ENCODE measurements around the gene ATXN1.

The ATXN1 gene

GRCh38 chr6:16670617-16671051 lies 90.6 kb downstream of the ATXN1 start:
- no peak for DNase-seq

GRCh38 chr6:16670183-16670582 lies 91.1 kb downstream of the ATXN1 start:
- DNase-seq, result no peak

DNA sequence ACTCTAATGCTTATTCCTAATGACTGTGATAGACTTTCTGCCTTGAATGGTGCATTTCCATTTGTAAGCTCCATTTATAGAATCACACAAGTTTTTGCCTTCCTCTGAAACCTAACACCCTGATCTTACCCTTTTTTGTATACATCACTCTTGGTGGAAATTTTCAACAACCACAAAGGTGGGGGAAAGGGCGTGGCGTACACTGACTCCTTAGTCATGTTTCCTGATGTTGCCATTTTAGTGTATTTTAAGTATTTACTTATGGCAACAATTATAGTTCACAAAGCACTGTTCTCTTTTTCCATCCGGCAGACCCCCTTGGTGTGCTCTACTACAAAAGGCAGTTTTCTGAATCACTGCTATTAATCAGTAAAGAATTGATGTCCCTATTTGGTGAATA lies 92.0 kb downstream of the ATXN1 start:
- DNase-seq, result no peak

GRCh38 chr6:16667509-16667908 lies 93.8 kb downstream of the ATXN1 start:
- no peak for DNase-seq

DNA sequence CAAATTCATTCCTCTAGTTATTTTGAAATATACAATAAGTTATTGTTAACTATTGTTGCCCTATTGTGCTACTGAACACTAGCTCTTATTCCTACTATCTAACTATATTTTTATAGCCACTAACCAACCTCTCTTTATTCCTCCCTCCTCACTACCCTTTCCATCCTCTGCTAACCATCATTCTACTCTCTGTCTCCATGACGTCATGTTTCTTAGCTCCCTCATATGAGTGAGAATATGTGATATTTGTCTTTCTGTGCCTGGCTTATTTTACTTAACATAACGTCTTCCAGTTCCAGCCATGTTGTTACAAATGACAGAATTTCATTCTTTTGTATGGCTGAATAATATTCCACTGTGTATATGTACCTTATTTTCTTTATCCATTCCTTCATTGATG lies 95.3 kb downstream of the ATXN1 start:
- no peak for DNase-seq

GRCh38 chr6:16665182-16665581 lies 96.1 kb downstream of the ATXN1 start:
- DNase-seq, result no peak

GRCh38 chr6:16663901-16664300 lies 97.4 kb downstream of the ATXN1 start:
- no peak for DNase-seq

GRCh38 chr6:16660157-16660497 lies 101.1 kb downstream of the ATXN1 start:
- no peak for DNase-seq

- no peak for DNase-seq
Observed at GRCh38 chr6:16659466-16660156, 101.6 kb downstream of the ATXN1 start.

GRCh38 chr6:16658348-16659034 lies 102.8 kb downstream of the ATXN1 start:
- no peak for DNase-seq

DNA sequence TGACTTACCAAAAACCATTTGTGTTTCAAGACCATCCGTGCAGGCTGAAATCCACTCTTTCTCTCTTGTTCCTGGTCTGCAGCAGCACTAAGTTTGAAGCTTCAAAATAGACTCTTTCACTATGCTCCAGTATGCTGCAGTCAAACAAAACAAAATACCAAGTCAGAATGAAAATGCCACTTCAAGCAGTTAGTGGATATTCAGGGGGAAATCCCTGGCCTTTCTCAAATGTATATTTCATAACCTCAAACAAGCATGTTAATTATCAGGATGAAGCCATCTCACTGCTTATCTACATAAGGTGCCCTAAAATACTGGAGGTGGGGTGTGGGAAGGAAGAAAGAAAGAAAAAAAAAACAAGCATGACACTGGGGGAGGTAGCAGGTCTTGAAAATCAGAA lies 103.5 kb downstream of the ATXN1 start:
- no peak for DNase-seq

DNA sequence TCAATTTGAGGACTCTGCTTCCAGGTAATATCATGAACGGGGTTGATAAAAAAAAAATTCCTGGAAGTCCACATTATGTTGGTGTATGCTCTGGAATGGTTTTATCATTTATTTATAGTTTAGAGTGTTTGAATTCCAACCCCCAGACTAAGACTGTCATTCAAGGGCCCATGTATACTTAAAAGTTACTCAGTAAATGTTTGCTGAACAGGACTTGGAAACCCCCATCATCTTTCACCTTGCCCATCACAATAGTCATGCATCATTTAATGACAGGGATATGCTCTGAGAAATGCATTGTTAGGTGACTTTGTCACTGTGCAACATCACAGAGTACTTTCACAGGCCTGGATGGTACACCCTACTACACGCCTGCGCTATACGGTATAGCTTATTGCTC lies 104.8 kb downstream of the ATXN1 start:
- no peak for DNase-seq

- no peak for DNase-seq
Observed at GRCh38 chr6:16654701-16655100, 106.6 kb downstream of the ATXN1 start.

DNA sequence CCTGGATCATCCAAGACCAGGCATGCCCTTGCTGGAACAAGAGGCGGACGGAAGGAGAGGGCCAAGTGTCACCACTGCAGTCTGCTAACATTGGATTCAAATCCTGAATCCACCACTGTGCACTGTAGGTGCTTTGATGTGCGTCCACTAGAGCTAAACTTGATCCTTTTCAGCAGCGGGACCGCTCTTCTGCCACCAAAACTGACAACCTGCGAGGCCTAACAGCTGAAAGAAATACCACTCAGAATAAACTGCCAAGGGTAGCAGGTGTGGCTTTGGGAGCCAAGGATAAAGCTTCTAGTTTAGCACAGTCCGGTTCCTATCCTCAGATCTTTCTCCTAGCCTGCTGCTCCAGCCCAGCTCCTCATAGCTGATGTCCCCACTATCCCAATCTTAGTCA lies 108.0 kb downstream of the ATXN1 start:
- no peak for DNase-seq

DNA sequence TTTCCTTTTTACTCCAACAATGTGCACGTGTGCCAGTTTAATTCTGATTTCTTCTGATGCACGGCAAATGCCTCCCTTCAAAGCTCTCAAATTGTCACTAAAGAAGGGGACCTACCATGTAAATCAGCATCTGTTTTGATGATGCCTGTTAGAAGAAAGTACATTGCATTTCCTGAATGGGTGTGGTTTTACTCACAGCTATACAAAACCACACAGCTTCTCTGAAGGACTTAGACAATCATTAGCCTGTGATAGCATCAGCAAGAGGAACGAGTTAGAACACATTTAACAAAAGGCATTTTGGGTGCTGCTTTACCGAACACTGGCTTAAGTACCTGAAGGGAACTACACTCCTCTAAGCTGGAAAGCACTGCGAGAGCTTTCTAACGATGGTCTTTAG lies 109.4 kb downstream of the ATXN1 start:
- no peak for DNase-seq

- DNase-seq, result no peak
Observed at GRCh38 chr6:16649890-16650289, 111.4 kb downstream of the ATXN1 start.

GRCh38 chr6:16649241-16649640 lies 112.0 kb downstream of the ATXN1 start:
- no peak for DNase-seq

- DNase-seq, result no peak
Observed at GRCh38 chr6:16648003-16648402, 113.3 kb downstream of the ATXN1 start.

DNA sequence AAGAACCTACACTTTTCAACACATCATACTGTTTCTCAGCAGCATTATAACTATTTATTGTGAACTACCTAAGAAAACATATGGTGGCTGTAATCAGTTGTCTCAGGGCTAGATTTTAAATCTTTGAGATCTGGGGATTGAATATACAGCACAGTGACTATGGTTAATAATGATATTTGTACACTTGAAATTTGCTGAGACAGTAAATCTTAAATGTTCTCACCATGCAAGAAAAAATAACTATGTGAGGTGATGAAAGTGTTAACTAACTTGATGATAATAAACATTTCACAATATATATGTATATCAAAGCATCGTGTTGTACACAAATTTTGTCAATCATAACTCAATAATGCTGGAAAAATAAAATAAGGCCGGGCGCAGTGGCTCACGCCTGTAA lies 113.8 kb downstream of the ATXN1 start:
- no peak for DNase-seq

DNA sequence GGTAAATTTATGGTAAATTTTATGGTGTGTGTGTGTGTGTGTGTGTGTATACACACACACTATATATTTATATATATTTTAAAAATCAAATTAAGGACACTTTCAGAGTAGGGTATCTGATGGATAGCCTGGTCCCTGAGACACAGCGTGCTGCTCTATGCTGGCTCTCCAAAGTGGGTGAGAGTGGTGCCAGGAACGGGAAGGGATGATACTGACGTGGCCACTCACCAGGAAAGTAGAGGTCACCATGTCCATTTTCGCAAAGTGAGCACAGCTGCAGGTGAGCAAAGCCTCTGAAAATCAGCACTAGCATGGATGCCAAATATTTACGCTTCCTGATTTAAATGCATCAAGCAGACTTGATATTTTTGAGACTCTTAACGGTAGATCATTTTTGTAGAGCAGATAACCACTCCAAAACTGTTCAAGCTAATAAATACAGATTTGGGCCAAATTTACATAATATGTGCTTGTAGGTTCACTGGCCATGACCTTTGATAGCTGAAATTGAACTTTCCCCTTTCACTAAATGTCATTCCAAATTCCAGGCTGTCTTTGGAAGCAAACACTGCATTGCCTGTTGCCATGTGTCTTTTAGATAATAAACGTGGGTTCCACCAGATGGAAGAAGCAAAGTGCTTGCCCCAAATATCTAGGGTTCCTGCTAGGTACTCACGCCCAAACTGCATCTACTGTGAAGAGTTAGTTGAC lies 116.6 kb downstream of the ATXN1 start:
- no peak for DNase-seq

GRCh38 chr6:16639684-16640480 lies 121.4 kb downstream of the ATXN1 start:
- no peak for DNase-seq

GRCh38 chr6:16637635-16638034 lies 123.6 kb downstream of the ATXN1 start:
- DNase-seq, result no peak

DNA sequence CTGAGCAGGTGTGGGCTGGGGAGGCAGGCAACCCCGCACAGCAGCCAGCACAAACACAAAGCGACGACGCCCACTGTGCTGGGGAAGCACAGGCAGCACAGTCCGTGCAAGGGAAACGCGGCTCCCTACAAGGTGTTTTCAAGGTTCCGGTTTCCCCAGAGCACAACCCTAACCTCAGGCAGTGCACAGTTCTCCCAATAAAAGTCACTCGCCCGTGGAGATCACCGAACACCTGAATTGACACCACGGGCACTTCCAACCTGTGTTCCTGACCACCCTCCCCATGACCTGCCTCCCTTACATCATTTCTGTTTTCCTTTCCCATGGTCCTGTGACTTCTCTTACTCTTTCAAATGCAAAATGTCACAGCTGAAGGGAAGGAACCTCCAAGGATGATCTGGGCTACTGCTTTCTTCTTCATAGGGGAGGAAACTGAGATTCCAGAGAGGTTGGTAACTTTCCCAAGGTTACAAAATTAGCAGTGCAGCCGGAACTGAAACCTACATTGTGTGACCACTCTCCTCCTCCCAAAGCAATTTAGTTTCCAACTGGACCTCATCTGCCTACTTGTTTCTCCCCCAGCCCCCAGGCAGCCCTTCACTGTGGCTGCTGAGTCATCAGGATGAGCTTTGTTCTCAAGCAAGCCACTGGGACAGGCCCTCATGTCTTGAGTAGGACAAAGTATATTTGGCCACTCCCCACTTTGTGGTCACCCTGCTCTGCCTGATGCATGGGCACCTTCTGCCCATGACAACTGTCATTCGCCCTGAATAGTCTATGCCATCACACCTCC lies 125.3 kb downstream of the ATXN1 start:
- no peak for DNase-seq
